IPS-20b (cell line): ENCODE results near the gene SOX21.
A peak's percentile ranks its signal among the peaks of the same experiment; 100 is the strongest.

Experiments used
- H3K27ac ChIP-seq: one replicate; pipeline ENCODE4 v1.5.1; 2013; ENCODE audit warnings: low read length
- H3K27me3 ChIP-seq: 2 replicates; pipeline ENCODE4 v1.6.1; 2013; ENCODE audit warnings: mild to moderate bottlenecking, low read length, inconsistent platforms; ENCODE audit not compliant: insufficient read depth
- H3K36me3 ChIP-seq: 2 replicates; pipeline ENCODE4 v1.6.1; 2013; ENCODE audit warnings: low read depth, mild to moderate bottlenecking, inconsistent platforms, low read length, moderate library complexity; ENCODE audit not compliant: insufficient read depth
- H3K4me1 ChIP-seq: 2 replicates; pipeline ENCODE4 v1.6.1; 2013; ENCODE audit warnings: mild to moderate bottlenecking, control low read depth, inconsistent platforms, low read length, moderate library complexity; ENCODE audit not compliant: insufficient read depth
- H3K4me3 ChIP-seq: 2 replicates; pipeline ENCODE4 v1.5.1; 2013; ENCODE audit warnings: mild to moderate bottlenecking, low read length, inconsistent platforms
- H3K9ac ChIP-seq: 2 replicates; pipeline ENCODE4 v1.6.1; 2013; ENCODE audit warnings: low read depth, mild to moderate bottlenecking, inconsistent platforms, low read length, moderate library complexity
- H3K9me3 ChIP-seq: 2 replicates; pipeline ENCODE4 v1.6.1; 2013; ENCODE audit warnings: mild to moderate bottlenecking, low read depth, low read length, inconsistent platforms; ENCODE audit not compliant: insufficient read depth

The SOX21 gene

GRCh38 chr13:94701313-94702180, 10.8 kb downstream of the SOX21 start:
- Histone ChIP-seq H3K27me3 (peaks cover 80% of the 10 kb centered on the region), H3K9ac (no peak overlapping the region), H3K9me3 (no peaks in the 10 kb centered on the region), H3K4me1 (peaks cover 19% of the 10 kb centered on the region; the same call in 1 of the 2 replicates), H3K36me3 (no peaks in the 10 kb centered on the region), H3K27ac (no peak overlapping the region), H3K4me3 (peak overlapping the region; percentile 50; the same call in 1 of the 2 replicates)

GRCh38 chr13:94700536-94700935, 11.8 kb downstream of the SOX21 start:
- Histone ChIP-seq H3K9ac (no peak overlapping the region), H3K9me3 (no peaks in the 10 kb centered on the region), H3K27me3 (peaks cover 70% of the 10 kb centered on the region), H3K27ac (no peak overlapping the region), H3K36me3 (no peaks in the 10 kb centered on the region), H3K4me3 (no peak overlapping the region), H3K4me1 (peaks cover 9% of the 10 kb centered on the region; the same call in 1 of the 2 replicates)

GRCh38 chr13:94700051-94700535, 12.3 kb downstream of the SOX21 start:
- H3K27me3 ChIP-seq, result peaks cover 65% of the 10 kb centered on the region
- no peak overlapping the region for H3K9ac ChIP-seq
- H3K4me1 ChIP-seq, result peaks cover 7% of the 10 kb centered on the region; the same call in 1 of the 2 replicates
- H3K4me3 ChIP-seq, result no peak overlapping the region
- no peaks in the 10 kb centered on the region for H3K9me3 ChIP-seq
- H3K27ac ChIP-seq, result no peak overlapping the region
- no peaks in the 10 kb centered on the region for H3K36me3 ChIP-seq

- Histone ChIP-seq H3K27ac (no peak overlapping the region), H3K4me1 (no peaks in the 10 kb centered on the region), H3K9ac (no peak overlapping the region), H3K27me3 (peaks cover 26% of the 10 kb centered on the region), H3K9me3 (no peaks in the 10 kb centered on the region), H3K36me3 (no peaks in the 10 kb centered on the region), H3K4me3 (no peak overlapping the region)
Observed at GRCh38 chr13:94696171-94696570, 16.2 kb downstream of the SOX21 start.

GRCh38 chr13:94692030-94692429, 20.3 kb downstream of the SOX21 start:
- no peaks in the 10 kb centered on the region for H3K36me3 ChIP-seq
- no peaks in the 10 kb centered on the region for H3K4me1 ChIP-seq
- H3K9me3 ChIP-seq, result no peaks in the 10 kb centered on the region
- no peak overlapping the region for H3K27ac ChIP-seq
- no peak overlapping the region for H3K4me3 ChIP-seq
- H3K9ac ChIP-seq, result no peak overlapping the region
- no peaks in the 10 kb centered on the region for H3K27me3 ChIP-seq

- Histone ChIP-seq H3K9ac (no peak overlapping the region), H3K4me3 (no peak overlapping the region), H3K4me1 (0 out of 2 replicates have a peak, but pooled peaks cover 2% of the 10 kb centered on the region), H3K27me3 (no peaks in the 10 kb centered on the region), H3K27ac (no peak overlapping the region), H3K9me3 (no peaks in the 10 kb centered on the region), H3K36me3 (no peaks in the 10 kb centered on the region)
Observed at GRCh38 chr13:94683409-94683808, 28.9 kb downstream of the SOX21 start.

GRCh38 chr13:94682229-94682628, 30.1 kb downstream of the SOX21 start:
- Histone ChIP-seq H3K9me3 (no peaks in the 10 kb centered on the region), H3K4me3 (no peak overlapping the region), H3K27ac (no peak overlapping the region), H3K9ac (no peak overlapping the region), H3K36me3 (no peaks in the 10 kb centered on the region), H3K27me3 (no peaks in the 10 kb centered on the region), H3K4me1 (peaks cover 7% of the 10 kb centered on the region; the same call in 1 of the 2 replicates)

- no peaks in the 10 kb centered on the region for H3K36me3 ChIP-seq
- no peak overlapping the region for H3K9ac ChIP-seq
- H3K4me3 ChIP-seq, result no peak overlapping the region
- no peaks in the 10 kb centered on the region for H3K9me3 ChIP-seq
- H3K4me1 ChIP-seq, result peaks cover 7% of the 10 kb centered on the region
- no peaks in the 10 kb centered on the region for H3K27me3 ChIP-seq
- H3K27ac ChIP-seq, result no peak overlapping the region
Observed at GRCh38 chr13:94679614-94680013, 32.7 kb downstream of the SOX21 start.

- Histone ChIP-seq H3K9ac (no peak overlapping the region), H3K27ac (no peak overlapping the region)
Observed at GRCh38 chr13:94678845-94679244, 33.5 kb downstream of the SOX21 start.

GRCh38 chr13:94677799-94678198, 34.5 kb downstream of the SOX21 start:
- Histone ChIP-seq H3K9me3 (no peaks in the 10 kb centered on the region), H3K27me3 (no peaks in the 10 kb centered on the region), H3K36me3 (no peaks in the 10 kb centered on the region), H3K9ac (no peak overlapping the region), H3K4me1 (peaks cover 16% of the 10 kb centered on the region), H3K4me3 (no peak overlapping the region), H3K27ac (no peak overlapping the region)

More at GRCh38 chr13:94678845-94679244, 33.5 kb downstream of the SOX21 start:
- no peaks in the 10 kb centered on the region for H3K27me3 ChIP-seq
- H3K9me3 ChIP-seq, result no peaks in the 10 kb centered on the region
- H3K36me3 ChIP-seq, result no peaks in the 10 kb centered on the region
- no peak overlapping the region for H3K4me3 ChIP-seq
- peaks cover 15% of the 10 kb centered on the region for H3K4me1 ChIP-seq

- Histone ChIP-seq H3K4me3 (no peak overlapping the region), H3K9me3 (no peaks in the 10 kb centered on the region), H3K9ac (no peak overlapping the region), H3K27me3 (no peaks in the 10 kb centered on the region), H3K36me3 (no peaks in the 10 kb centered on the region), H3K27ac (no peak overlapping the region), H3K4me1 (peaks cover 16% of the 10 kb centered on the region)
Observed at GRCh38 chr13:94674609-94675348, 37.6 kb downstream of the SOX21 start.
